Kidney (tissue), 14 donors: ENCODE measurements around the gene REEP6. TPM values are rescaled to one million over a fixed set of nuclear protein-coding genes. Genes with fewer than 3 reads are reported as not detected.

Experiments used
- DNase-seq, 5 donors: peaks; one replicate each; pipeline ENCODE4 v3.0.0-alpha.2; 2013 to 2020
- FAIRE-seq: peaks from 2 replicates; lab custom pipeline; 2012; peaks lifted over from hg19 to GRCh38; lab: Jason Lieb, UNC
- H3K27ac ChIP-seq, 2 donors: one replicate each; pipeline ENCODE4 v1.7.0; 2013; ENCODE audit warnings: low read depth in 2 of 2, low read length in 2 of 2, inconsistent platforms in 1 of 2
- H3K27me3 ChIP-seq: one replicate; pipeline ENCODE4 v1.7.1; 2013; ENCODE audit warnings: low read length, inconsistent platforms; ENCODE audit not compliant: control insufficient read depth, insufficient read depth
- H3K36me3 ChIP-seq, 3 donors: one replicate each; pipeline versions ENCODE4 v1.7.0 to v1.7.1; 2013; ENCODE audit warnings: low read length in 3 of 3, control low read depth in 1 of 3, inconsistent platforms in 1 of 3; ENCODE audit not compliant: insufficient read depth in 3 of 3, control insufficient read depth in 2 of 3
- H3K4me1 ChIP-seq, 3 donors: one replicate each; pipeline versions ENCODE4 v1.7.0 to v1.7.1; 2013; ENCODE audit warnings: low read length in 3 of 3, inconsistent platforms in 1 of 3, low read depth in 1 of 3; ENCODE audit not compliant: control insufficient read depth in 2 of 3, insufficient read depth in 2 of 3
- H3K4me3 ChIP-seq, 3 donors: one replicate each; pipeline versions ENCODE4 v1.7.0 to v1.8.1; 2013; ENCODE audit warnings: low read length in 3 of 3, control low read depth in 1 of 3, inconsistent platforms in 1 of 3
- H3K9ac ChIP-seq, 3 donors: one replicate each; pipeline versions ENCODE4 v1.7.0 to v1.7.1; 2013; ENCODE audit warnings: low read length in 3 of 3, control low read depth in 1 of 3, inconsistent platforms in 1 of 3
- H3K9me3 ChIP-seq, 3 donors: one replicate each; pipeline versions ENCODE4 v1.7.0 to v1.7.1; 2013; ENCODE audit warnings: low read length in 3 of 3, control low read depth in 1 of 3, inconsistent platforms in 1 of 3; ENCODE audit not compliant: control insufficient read depth in 2 of 3, insufficient read depth in 1 of 3
- CTCF ChIP-seq: IDR thresholded peaks from 3 replicates; pipeline ENCODE4 v1.5.1; 2012; ENCODE audit warnings: mild to moderate bottlenecking, moderate library complexity, borderline replicate concordance; ENCODE audit not compliant: insufficient read depth; ENCODE audit errors: extremely low read depth
- intact Hi-C: fragments of 100-400 bp; cut with DNase I; formaldehyde crosslinking; loops from one replicate; pipeline ENCODE4 v1.11.1; 2022
- polyA plus RNA-seq: library from polyadenylated mRNA; stranded (reverse); fragments of 350-450 nt; fragmentation: Illumina TruSeq; extraction: RNeasy Lipid Tissue Mini Kit (QIAGEN cat#74804); gene quantifications from one replicate; pipeline ENCODE4 v1.2.3, GENCODE V29; 2014; ENCODE audit warnings: low read depth, low replicate concordance; ENCODE audit not compliant: insufficient read depth
- total RNA-seq: library from RNA; stranded (reverse); fragmentation: NEBNext Ultra II Directional; extraction: Animal tissue kit (Norgen Biotek cat#: 25700); gene quantifications from one replicate; pipeline ENCODE4 v1.2.1, GENCODE V29; 2021
- donor health status: control.
- donor health status: control.
- donor health status: control.
- donor health status: control.
- donor health status: control.
- donor health status: DM: yes; HTN: yes; CAD: no.
- donor health status: Normal renal cell carcinoma (clear cell type).

Gene REEP6
- total and polyA plus RNA-seq, 2 donors from 2014 or later: 9.6 to 60.0 TPM

DNA sequence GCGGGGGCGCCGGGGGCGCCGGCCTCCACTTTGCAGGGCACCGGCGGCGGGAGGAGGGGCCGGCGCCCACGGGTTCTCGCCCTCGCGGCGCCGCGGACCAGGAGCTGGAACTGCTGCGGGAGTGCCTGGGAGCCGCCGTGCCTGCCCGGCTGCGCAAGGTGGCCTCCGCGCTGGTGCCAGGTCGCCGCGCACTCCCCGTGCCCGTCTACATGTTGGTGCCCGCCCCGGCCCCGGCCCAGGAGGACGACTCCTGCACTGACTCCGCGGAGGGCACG, 23.8 kb upstream of the REEP6 start:
- Histone ChIP-seq H3K27me3 (peaks cover 19% of the 10 kb centered on the region), H3K4me3 (no peak overlapping the region), H3K27ac (no peak overlapping the region), H3K9ac (no peak overlapping the region), H3K4me1 (peaks cover 0 to 28% (median 4%) of the 10 kb centered on the region in 3 donors), H3K9me3 (no peaks in the 10 kb centered on the region), H3K36me3 (no peaks in the 10 kb centered on the region)
- intact Hi-C loops: no loop called here
- TF ChIP-seq CTCF: no peak
- DNase-seq: peak in 1 of 5 donors; percentile 53
- FAIRE-seq: no peak

DNA sequence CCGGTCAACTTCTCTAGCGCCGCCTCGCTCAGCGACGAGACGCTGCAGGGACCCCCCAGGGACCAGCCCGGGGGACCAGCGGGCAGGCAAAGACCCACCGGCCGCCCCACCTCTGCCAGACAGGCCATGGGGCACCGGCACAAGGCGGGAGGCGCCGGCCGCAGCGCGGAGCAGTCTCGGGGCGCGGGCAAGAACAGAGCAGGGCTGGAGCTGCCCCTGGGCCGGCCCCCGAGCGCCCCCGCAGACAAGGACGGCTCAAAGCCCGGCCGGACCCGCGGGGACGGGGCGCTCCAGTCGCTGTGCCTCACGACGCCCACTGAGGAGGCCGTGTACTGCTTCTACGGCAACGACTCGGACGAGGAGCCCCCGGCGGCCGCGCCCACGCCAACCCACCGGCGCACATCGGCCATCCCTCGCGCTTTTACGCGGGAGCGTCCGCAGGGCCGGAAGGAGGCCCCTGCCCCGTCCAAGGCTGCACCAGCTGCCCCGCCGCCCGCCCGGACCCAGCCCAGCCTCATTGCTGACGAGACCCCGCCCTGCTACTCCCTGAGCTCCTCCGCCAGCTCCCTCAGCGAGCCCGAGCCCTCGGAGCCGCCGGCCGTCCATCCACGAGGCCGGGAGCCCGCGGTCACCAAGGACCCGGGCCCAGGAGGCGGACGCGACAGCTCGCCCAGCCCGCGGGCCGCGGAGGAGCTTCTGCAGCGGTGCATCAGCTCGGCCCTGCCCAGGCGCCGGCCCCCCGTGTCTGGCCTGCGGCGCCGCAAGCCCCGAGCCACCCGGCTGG, 23.3 kb upstream of the REEP6 start:
- Histone ChIP-seq H3K9me3 (no peaks in the 10 kb centered on the region), H3K4me1 (peaks cover 0 to 30% (median 4%) of the 10 kb centered on the region in 3 donors), H3K9ac (no peak overlapping the region), H3K36me3 (no peaks in the 10 kb centered on the region), H3K4me3 (no peak overlapping the region), H3K27ac (no peak overlapping the region), H3K27me3 (peaks cover 20% of the 10 kb centered on the region)
- FAIRE-seq (no peak), DNase-seq (peak in 2 of 5 donors; percentile 56 to 73)
- intact Hi-C loops: no loop called here
- TF ChIP-seq CTCF: no peak

- Histone ChIP-seq H3K9ac (no peak overlapping the region), H3K36me3 (no peaks in the 10 kb centered on the region), H3K27ac (no peak overlapping the region), H3K9me3 (no peaks in the 10 kb centered on the region), H3K4me1 (peaks cover 0 to 31% (median 4%) of the 10 kb centered on the region in 3 donors), H3K4me3 (no peak overlapping the region), H3K27me3 (peaks cover 25% of the 10 kb centered on the region)
- TF ChIP-seq CTCF: no peak
- peak in 2 of 5 donors; percentile 50 to 73 for DNase-seq
- no peak for FAIRE-seq
- intact Hi-C loops: no loop called here
These were observed 22.6 kb upstream of the REEP6 start for GRCh38 chr19:1468274-1468820.
